ENCODE data around the gene DUSP19.

The DUSP19 gene

DNA sequence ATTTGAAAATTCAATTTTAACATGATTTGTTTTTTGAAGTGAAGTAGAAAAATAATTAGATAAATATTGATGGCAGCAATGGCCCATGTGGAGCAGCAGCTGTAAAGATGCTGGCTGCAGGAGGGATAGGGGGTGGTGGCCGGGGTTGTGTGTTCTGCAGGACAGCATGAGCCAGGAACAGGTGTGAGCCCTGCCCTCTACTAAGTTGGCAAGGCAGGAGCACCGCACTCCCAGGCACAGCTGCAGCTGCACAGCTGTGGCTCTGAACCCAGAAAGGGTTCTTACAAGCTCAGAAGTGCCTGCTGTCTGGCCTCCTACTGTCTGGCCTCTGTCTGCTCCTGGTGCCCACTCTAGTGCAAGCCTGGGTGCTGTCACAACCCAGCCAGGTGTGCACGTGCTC lies 10.0 kb upstream of the DUSP19 start:
- DNase-seq = no peak

DNA sequence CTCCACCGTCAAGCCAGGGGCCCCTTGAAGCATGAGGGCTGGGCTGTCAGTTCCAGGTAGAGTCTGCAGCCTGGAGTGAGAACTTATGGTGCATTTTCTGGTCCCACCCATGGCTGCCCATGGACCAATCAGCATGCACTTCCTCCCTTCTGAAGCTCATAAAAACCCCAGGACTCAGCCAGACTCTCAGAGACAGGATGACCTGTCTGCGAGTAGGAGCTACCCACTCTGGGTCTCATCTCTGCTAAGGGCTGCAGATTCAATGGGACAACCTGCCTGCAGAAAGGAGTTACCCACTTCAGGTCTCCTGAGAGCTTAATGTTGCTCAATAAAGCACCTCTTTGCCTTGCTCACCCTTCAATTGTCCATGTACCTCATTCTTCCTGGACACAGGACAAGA lies 9.4 kb upstream of the DUSP19 start:
- DNase-seq = no peak

DNA sequence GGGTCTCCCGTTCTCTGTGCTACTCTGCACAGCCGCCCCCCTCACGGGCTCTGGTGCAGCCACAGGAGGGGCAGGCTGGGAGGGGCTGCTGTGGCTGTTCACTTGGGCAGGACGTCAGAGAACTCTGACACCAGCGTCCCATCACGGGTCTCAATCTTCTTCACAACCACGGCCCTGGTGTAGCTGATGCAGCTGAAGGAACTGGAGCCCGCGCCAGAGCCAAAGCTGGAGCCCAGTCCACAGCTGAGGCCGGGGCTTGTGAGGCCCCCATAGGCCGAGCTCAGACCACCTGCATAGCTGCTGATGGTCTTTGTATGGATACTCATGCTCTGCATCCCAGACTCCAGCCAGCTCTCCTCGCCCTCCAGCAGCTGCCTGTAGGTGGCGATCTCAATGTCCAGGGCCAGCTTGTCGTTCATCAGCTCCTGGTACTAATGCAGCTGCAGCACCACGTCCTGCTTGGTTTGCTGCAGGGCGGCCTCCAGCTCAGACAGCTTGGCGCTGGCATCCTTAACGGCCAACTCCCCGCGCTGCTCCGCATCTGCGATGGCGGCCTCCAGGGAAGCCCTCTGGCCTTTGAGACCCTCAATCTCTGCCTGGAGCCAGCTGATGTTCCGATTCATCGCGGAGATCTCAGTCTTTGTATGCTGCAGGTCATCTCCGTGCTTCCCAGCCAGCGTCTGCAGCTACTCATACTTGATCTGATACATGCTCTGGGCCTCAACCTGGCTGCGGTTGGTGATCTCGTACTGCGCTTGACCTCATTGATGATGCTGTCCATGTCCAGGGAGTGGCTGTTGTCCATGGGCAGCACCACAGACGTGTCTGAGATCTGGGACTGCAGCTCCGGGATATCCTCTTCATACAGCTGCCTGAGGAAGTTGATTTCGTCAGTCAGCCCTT lies 7.4 kb upstream of the DUSP19 start:
- no peak for DNase-seq

DNA sequence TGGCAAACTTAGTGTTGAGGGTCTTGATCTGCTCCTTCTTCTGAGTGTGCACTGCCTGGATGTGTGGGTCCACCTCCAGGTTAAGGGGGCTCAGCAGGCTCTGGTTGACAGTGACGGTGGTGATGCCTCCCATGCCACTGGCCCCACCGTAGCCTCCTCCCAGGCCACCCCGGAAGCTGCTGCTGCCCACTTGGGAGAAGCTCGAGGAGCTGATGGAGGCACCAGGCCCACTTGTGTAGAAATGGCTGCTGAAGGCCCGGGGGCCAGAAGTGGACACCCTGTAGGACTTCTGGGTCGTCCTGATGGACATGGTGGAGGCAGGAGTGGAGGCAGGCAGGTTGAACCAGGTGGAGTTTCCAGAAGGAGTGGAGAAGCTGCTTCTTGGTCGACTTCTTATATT lies 6.4 kb upstream of the DUSP19 start:
- DNase-seq = no peak

DNA sequence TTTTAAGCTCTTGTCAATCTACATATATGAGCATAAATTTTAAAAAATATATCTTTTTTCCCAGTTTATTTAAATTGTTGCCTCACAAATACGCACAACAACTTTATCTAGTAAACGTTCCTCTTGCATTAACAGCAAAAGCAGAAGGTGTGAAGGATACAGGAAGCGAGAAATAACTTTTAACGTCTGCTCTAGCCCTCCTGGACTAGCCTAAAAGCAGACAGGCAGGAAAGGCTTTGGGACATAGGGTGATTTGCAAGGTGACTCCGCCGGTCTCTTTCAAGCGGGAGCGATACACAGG lies 434 bp upstream of the DUSP19 start:
- DNase-seq = no peak

DNA sequence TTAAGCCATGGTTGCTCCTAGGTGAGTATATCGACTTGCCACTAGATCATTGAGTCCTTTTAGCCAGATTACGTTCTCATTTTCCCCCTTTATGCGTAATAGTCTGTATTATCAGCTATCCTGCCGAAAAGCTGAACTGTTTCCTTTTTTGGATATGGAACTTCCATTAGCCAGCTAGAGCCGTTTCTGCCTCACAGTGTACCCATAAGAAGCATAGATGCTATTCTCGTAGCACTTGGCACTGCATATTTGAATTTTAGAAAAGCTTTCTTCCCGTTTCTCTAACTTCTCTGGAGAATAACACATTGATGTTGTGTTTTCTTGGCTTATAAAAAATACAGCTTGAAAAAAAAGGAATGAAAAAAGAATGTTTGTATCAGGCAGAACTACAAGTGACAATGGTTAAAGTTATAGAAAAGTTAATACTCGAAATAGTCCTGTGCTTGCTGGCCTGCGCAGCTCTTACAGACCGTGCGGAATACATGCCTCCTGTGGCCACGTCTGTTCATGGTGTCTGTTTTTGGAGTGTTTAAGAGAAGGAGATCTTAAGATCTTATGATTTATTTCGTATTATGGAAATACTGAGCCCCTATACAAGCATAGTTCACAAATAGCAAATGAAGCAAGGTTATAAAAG lies 710 bp downstream of the DUSP19 start:
- no peak for DNase-seq

DNA sequence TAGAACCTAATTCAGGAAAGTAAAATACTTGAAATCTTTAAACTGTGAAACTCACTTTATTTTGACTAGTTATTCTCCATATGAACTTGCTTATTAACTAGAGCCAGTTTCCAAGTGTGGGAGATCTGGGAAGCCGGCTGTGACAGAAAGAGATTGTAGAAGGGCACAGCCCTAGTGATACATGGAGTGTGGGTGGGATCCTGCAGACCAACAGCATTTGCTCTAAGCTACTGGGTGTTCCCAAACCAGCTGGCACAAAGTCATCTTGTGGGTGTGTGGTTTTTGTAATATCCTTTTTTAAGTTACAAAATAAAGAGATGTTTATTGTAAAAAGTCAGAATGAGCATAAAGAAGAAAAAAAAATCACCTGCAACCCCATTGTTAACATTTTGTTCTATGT lies 3.4 kb downstream of the DUSP19 start:
- no peak for DNase-seq

DNA sequence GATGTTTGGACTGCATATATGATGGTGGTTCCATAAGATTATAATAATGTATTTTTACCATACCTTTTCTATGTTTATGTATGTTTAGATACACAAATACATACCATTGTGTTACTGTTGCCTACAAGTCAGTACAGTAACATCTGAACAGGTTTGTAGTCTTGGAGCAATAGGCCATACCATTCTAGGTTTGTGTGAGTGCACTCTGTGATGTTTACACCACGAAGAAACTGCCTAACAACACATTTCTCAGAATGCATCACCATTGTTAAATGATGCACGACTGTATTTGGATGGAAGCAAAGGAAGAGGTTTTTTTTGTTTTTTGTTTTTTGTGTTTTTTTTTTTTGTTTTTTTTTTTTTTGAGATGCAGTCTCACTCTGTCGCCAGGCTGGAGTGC lies 9.5 kb downstream of the DUSP19 start:
- DNase-seq = no peak

DNA sequence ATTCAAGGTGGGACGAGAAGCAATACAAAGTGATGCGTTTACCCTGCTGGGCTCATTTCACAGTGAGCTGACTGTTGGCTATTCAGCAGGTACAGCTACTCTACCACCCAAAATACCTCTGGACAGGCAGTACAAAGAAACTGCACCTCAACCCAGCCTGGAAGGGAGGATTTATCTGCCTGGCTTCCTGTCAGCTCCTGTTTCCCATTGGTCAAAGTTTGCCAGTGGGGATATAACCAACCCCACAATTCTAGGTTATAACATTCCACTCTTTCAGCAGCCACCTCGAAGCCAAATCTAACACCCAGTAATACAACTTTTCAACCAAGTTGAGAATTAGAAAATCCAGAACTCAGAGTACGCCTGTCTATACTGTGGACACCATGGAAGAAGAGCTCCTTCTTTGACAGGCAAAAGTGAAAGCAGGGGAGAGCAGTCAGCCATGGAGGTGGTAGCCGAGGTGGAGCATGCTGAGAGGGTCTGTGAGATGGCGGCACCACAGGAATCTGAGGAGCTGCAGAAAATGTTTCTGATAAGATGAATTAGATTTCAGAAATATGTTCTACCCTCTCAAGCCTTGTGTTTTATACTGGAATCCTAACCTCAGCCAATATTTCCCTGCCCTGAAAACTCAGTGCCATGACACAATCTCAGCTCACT lies 10.8 kb downstream of the DUSP19 start:
- DNase-seq = no peak

DNA sequence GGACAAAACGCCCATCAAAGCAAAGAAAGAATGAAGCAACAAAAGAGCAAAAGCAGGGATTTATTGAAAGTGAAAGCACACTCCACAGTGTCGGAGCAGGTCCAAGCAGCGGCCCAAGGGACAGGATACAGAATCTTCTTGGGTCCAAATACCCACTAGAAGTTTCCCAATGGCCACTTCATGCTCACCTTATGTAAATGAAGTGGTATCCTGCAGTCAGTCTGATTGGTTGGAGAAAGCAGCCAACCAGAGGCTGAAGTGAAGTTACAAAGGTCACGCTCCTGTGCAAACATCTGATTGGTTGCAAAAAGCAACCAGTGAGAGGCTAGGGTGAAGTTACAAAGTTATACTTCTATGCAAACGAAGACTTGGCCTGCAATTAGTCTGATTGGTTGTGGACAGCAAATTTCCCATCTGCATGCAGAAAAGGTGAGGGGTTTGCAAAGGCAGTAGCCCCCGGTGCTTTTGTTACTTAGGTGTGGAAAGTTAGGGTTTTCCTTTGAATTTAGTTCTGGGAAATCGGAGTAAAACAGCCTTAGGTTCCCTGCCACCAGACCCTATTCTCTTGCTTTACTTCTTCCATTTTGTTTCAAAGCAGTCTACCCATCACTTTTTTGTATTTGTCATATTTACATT lies 12.9 kb downstream of the DUSP19 start:
- no peak for DNase-seq

DNA sequence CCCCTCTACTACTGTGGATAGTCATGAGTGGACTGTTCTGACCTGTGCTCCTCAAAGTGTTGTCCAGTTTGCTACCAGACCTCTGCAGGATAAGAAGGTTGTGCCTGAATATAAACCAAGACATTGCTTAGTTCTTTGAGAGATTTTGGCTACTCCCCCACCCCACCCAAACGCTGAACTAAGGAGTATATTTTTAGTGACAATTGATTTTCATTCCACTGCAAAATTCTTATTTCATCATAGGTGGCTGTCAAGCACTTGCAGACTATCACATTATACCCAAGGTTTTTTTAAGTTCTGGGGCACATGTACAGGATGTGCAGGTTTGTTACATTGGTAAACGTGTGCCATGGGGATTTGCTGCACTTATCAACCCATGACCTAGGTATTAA lies 13.4 kb downstream of the DUSP19 start:
- DNase-seq = no peak

DNA sequence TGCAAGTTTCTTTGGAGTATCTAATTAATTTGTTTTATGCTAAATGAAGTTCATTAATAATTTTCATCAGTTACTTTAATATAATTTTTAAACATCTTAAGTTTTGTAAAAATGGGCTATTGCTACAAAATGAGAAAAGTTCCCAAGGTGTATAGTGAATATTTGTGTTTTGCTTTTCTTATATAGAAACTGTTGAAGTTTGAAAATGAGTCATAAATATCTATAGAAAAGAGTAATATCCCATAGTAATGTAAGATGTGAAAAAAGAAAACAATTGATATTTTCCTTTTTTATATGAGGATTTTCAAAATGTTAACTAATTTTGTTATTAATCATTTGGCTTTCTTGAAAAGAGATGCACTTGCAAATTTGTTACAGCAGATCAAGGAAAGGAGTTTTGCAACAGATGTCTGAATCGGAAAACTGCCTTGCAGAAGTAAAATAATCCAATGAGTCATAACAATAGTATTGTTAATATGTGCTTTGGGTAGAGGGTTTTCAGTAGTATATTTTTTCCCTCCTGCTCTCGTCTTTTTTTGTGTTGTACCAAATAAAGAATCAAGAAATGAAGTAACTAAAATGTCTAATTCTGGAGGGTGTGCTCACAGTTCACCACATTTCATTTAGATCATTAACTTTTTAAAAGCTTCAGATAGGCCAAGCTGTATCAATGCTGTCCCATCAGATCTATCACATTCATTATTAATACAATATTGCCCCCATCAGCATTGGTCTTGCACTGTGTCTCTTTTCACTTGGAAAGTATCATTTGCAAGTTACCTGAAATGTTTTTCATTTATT lies 15.5 kb downstream of the DUSP19 start:
- peak; percentile 51 for DNase-seq

DNA sequence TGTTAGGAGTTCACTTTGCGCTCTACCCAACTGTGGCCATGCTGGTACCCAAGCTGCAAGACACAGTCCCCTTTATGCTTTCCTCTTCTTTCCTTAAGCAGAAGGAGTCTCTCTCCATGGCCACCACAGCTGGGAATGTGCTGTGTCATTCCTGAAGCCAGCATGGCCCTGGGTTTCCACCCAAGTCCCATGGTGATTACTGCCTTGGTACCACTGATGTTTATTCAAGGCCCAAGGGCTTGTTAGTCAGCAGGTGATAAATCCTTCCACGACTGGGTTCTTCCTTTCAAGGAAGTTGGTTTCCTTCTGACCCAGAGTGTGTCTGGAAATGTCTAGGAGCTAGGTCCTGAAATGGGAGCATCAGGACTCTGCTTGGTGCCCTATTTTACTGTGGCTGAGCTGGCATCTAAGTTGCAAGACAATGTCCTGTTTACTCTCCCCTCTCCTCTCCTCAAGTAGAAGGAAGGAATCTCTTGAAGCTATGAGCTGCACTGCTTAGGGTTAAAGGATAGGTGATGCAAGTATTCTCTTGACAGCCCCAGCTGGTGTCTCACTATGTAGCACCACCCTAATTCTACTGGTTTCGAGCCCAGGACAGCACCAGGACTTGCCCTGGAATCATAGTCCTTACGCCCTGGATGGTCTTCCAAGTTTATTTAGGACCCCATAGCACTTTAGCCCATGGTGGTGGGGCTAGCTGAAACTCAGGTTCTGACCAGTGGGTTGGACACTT lies 27.0 kb downstream of the DUSP19 start:
- no peak for DNase-seq

DNA sequence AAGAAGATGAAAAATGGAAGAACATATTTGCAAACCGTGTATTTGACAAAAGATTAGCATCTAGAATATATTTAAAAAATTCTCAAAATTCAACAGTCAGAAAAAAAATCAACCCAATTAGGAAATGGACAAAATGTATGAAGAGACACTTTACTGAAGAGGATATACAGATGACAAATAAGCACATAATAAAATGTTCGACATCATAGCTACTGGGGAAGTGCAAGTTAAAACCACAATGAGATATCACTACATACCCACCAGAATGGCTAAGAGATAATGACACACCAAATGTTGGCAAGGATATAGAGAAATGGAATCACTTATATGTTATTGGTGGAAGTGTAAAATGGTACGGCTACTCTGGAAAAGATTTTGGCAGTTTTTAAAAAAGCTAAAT lies 34.0 kb downstream of the DUSP19 start:
- no peak for DNase-seq

DNA sequence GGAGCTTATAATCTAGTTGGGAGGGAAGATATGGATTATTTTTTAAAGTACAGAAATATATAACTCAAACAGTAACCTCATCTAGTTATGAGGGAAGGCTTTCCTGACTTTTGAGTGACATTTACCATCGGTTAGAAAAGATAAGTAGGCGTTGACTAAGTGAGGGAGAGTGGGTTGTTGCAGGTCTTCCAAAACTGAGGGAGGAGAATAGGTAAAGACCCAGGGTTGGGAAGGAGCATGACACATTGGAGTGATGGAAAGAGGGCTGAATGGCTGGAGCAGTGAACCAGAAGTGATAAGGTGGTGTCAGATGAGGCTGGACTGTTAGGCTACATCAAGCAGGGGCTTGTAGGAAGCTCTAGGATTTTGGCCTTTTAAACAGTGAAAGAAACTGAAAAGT lies 35.1 kb downstream of the DUSP19 start:
- DNase-seq = no peak

DNA sequence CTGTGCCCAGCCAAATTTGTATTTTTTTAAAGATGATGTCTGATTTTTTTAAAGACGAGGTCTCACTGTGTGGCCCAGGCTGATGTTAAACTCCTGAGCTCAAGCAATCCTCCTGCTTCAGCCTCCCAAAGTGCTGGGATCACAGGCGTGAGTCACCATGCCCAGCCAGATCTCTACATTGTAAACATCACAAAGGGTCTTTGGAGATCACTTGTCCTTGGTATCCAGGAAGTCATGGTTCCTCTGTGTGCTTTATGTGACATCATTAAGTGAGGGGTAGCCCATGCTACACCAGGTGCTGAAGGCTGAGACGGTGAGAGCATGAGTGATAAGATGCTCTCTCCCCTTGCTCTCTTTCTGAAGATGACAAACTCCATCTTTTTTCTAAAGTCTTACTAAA lies 38.7 kb downstream of the DUSP19 start:
- DNase-seq = no peak

DNA sequence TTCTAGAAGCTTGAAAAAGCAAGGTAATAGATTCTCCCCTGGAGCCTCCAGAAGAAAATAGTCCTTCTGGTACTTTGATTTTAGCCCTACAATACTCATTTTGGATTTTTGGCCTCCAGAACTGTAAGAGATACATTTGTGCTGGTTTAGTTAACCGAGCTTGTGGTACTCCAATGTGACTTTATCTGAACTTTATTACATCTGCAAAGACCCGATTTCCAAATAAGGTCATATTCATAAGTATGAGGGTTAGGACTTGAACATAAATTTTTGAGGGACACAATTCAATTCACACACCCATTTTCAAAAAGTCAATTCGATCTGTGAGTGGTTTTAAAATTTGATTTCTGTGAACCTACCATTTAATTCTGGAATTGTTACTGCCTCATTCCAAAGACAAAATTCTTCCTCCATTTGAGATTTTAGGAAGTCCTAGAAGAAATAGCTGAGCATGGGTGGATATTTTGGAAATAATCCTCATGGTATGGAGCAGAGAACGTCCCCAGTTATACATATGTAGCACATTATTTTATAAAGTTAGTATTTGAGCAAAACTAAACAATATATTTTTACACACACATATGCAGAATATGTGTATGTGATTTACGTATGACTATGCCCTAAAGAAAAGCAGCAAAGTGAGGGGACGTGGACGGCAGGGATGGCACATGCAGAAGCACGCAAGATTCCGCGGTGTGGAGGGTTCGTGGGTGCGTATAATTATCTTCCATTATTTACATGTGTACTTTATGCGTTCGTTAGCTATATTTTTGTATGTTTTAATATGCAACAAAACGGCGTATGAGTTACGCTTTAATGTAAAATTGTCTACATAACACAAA lies 44.8 kb downstream of the DUSP19 start:
- no peak for DNase-seq

DNA sequence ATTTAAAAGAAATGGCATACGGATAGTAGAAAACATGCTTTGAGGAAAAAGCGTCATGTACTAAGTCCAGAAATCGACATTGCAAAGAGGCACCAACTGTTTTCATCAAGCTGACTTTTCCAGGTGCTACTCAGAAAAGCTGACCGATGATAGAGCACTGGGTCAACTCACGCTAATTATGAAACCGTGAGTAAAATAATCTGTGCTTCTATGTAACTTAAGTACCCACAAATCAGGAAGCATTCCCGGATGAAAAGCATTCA lies 45.3 kb downstream of the DUSP19 start:
- DNase-seq = no peak

DNA sequence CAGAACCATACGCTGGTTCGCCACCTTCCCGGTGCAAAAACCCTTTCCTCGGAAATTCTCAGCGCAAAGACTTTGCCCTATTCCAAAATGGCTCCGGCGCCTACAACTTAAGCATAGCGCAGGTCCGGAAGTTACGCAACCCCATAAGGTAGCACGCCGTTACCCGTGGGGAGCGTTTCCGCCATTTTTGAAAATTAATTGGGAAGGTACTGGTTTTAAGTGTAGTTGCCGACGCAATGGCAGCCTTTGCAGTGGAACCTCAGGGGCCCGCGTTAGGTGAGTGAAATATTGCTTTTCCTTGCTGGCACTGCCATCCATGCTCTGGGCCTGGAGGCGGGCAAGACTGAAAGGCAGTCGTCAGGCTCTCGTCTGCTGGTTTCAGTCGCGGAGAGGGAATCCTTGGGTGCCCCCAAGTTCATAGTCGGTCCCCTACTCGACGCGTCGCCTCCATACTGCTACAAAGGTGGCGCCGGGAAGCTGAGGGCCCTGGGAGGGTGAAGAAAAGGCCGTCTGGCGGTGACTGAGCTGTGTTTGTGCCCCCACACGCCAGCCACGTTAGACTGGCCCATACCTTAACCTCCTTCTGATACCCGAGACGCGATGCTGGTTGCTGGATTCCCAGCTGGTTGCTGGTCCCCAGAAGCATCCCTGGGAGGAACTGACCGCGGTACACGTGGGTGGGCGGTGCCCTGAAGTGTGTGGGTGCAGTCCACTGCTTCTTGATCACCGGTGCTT lies 45.8 kb downstream of the DUSP19 start, which contains the start of gene NUP35:
Gene NUP35, plus strand, starts transcription at position 222 of the 735 bp plus-strand sequence. Its CDS starts 15 bp downstream, at position 237.
- DNase-seq = peak; percentile 89

DNA sequence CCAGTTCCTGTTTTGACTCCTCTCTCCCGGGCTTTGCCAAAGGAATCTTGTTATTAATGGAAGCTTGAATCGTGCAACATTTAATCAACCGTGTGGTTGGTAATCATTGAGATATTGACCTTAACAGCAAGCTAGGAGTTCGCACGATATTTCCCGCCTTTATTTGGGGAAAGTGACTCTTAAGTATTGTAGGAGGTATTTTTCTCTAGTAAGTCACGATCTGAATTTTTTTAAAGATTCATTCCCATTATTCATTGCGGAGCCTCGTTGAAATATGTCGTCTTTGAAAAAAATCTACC lies 46.4 kb downstream of the DUSP19 start:
- no peak for DNase-seq

Measured in kidney glomerular epithelial cell (primary cell).